ENCODE results near the gene AUNIP. TPM values are rescaled to one million over a fixed set of nuclear protein-coding genes. Genes with fewer than 3 reads are reported as not detected.

AUNIP gene
- total and polyA plus RNA-seq, 2 of the 8 experiments (the other 6 are each of a cell fraction or from before 2014, with no cell fraction given), result 18.6 to 23.2 TPM

- H2BK5ac ChIP-seq (ENCODE audit: low read depth, low read length), result no peak overlapping the region
- peaks cover 17 to 32% (median 26%) of the 10 kb centered on the region in 4 experiments for H3K36me3 ChIP-seq (ENCODE audit: control insufficient read depth in 2 of 4, insufficient read depth in 4 of 4, low read length in 3 of 4)
- no peak overlapping the region for H2BK20ac ChIP-seq (ENCODE audit: low read length)
- H4K5ac ChIP-seq (ENCODE audit: insufficient read length, low read depth, low read length), result no peak overlapping the region
- H3K4ac ChIP-seq (replicated peaks; ENCODE audit: insufficient read length, low read depth, low read length), result no peak overlapping the region
- no peak overlapping the region for H2BK12ac ChIP-seq (ENCODE audit: low read depth, low read length)
- H3K23ac ChIP-seq (ENCODE audit: insufficient read length), result no peak overlapping the region
- H3K79me2 ChIP-seq (ENCODE audit: control insufficient read depth in 1 of 2, insufficient read depth in 2 of 2, low read length in 2 of 2), result no peaks in the 10 kb centered on the region
- H3K23me2 ChIP-seq (ENCODE audit: low read depth, low read length), result no peaks in the 10 kb centered on the region
- H3K4me3 ChIP-seq (ENCODE audit: extremely low read depth in 1 of 4, insufficient read depth in 2 of 4, low read depth in 3 of 4, low read length in 4 of 4), result no peak overlapping the region
- H3K56ac ChIP-seq (replicated peaks; ENCODE audit: insufficient read length, low read depth, low read length), result no peak overlapping the region
- ChIA-PET CTCF (ENCODE audit: partially characterized antibody) (interaction anchor here (0.7 to 16.4 kb wide), 49 partner anchors 9 to 167 kb away, joined by 3 to 330 read pairs (median 8); partner anchors contain the start of genes EXTL1, PAFAH2, PAQR7 and SLC30A2), POLR2A (ENCODE audit: partially characterized antibody) (interaction anchor here (0.5 to 5.3 kb wide), 18 partner anchors 10 to 145 kb away, joined by 3 to 51 read pairs (median 5); partner anchors contain the start of genes EXTL1, PAFAH2, PAQR7 and STMN1)
- FAIRE-seq (no peak), DNase-seq (ENCODE audit: low read depth in 1 of 2, low spot score in 2 of 2) (no peak)
- H3K79me1 ChIP-seq (ENCODE audit: low read depth, low read length), result 0 out of 2 replicates have a peak, but pooled peaks cover 3% of the 10 kb centered on the region
- no peak overlapping the region for H2AK5ac ChIP-seq (ENCODE audit: low read depth, low read length)
- H3K18ac ChIP-seq (ENCODE audit: extremely low read depth, low read length), result no peak overlapping the region
- 93% methylated on average over 1 of the region's 1 CpG; no CpG with 5 or more reads in 1 of the 2 experiments for WGBS, 2 experiments (ENCODE audit: extremely low coverage in 1 of 2, insufficient coverage in 1 of 2, insufficient read length in 1 of 2, insufficient replicate concordance in 2 of 2, low coverage in 1 of 2, low lambda C conversion rate in 2 of 2, missing lambda C conversion rate in 1 of 2)
- H4K8ac ChIP-seq (ENCODE audit: extremely low read depth, insufficient read depth, low read length), result no peak overlapping the region
- no peak overlapping the region for H3K4me2 ChIP-seq (ENCODE audit: insufficient read depth in 1 of 2, low read depth in 2 of 2, low read length in 2 of 2)
- H3K4me1 ChIP-seq (replicated peaks in 1 of 4; ENCODE audit: control insufficient read depth in 3 of 4, insufficient read depth in 4 of 4, low read length in 3 of 4), result peaks cover 0 to 15% (median 8%) of the 10 kb centered on the region in 4 experiments; a peak in 6 of 7 replicates
- H2AFZ ChIP-seq (ENCODE audit: low read length), result no peak overlapping the region
- no peak overlapping the region for H3K9ac ChIP-seq (replicated peaks in 1 of 4; ENCODE audit: extremely low read depth in 1 of 4, low read depth in 3 of 4, low read length in 3 of 4)
- H3K27ac ChIP-seq (ENCODE audit: low read depth, low read length), result peak overlapping the region; percentile 5; the same call in 1 of the 2 replicates
- no peaks in the 10 kb centered on the region for H3K9me3 ChIP-seq (ENCODE audit: insufficient read depth in 2 of 2, low read depth in 1 of 2, low read length in 1 of 2)
- H3K14ac ChIP-seq (ENCODE audit: insufficient read length), result no peak overlapping the region
- no peak overlapping the region for H4K91ac ChIP-seq (replicated peaks; ENCODE audit: insufficient read length, low read length)
- peaks cover 2 to 17% of the 10 kb centered on the region in 2 experiments for H4K20me1 ChIP-seq (replicated peaks in 1 of 2; ENCODE audit: control insufficient read depth in 1 of 2, insufficient read depth in 2 of 2, low read length in 2 of 2)
- H3K27me3 ChIP-seq (replicated peaks in 1 of 4; ENCODE audit: control insufficient read depth in 3 of 4, extremely low read depth in 1 of 4, insufficient read depth in 3 of 4, low read length in 3 of 4), result no peaks in the 10 kb centered on the region
- H2BK120ac ChIP-seq (replicated peaks; ENCODE audit: low read depth, low read length), result no peak overlapping the region
- H2BK15ac ChIP-seq (ENCODE audit: low read length), result no peak overlapping the region
- TF ChIP-seq ATF3 (IDR thresholded peaks at IDR 0.05; ENCODE audit: insufficient read depth, low read depth, low read length), result no peak
- no peak for TF ChIP-seq CHD1 (IDR thresholded peaks at IDR 0.05; ENCODE audit: low read depth, low read length)
- no peak for TF ChIP-seq FOSL1 (IDR thresholded peaks at IDR 0.05; ENCODE audit: insufficient read depth, low read depth, low read length)
- no peak for TF ChIP-seq KDM5A (IDR thresholded peaks at IDR 0.05; ENCODE audit: low read length)
- no peak for TF ChIP-seq POU5F1 (IDR thresholded peaks at IDR 0.05; ENCODE audit: low read depth, low read length)
- TF ChIP-seq CREB1 (IDR thresholded peaks at IDR 0.05), result no peak
- no peak for TF ChIP-seq SRF (IDR thresholded peaks at IDR 0.05; ENCODE audit: low read depth, low read length)
- no peak for TF ChIP-seq SUZ12 (IDR thresholded peaks at IDR 0.05; ENCODE audit: low read length)
- TF ChIP-seq KDM4A (IDR thresholded peaks at IDR 0.05; ENCODE audit: low read depth, low read length, severe bottlenecking), result no peak
- no peak for TF ChIP-seq HDAC6 (IDR thresholded peaks at IDR 0.05; ENCODE audit: low read depth, low read length)
- no peak for TF ChIP-seq RNF2 (IDR thresholded peaks at IDR 0.05; ENCODE audit: borderline replicate concordance, low read depth, low read length, missing control alignments, poor library complexity, severe bottlenecking)
- TF ChIP-seq RXRA (IDR thresholded peaks at IDR 0.05; ENCODE audit: insufficient read depth, low read depth, low read length), result no peak
- TF ChIP-seq RBBP5 (IDR thresholded peaks at IDR 0.05; ENCODE audit: borderline replicate concordance, low read depth, low read length), result no peak
These were observed 37.0 kb upstream of the AUNIP start for GRCh38 chr1:25896266-25896665.

Measured in H1 (cell line).